Left kidney (tissue), 2 donors: ENCODE data around the gene GNPAT. TPM values are rescaled to one million over a fixed set of nuclear protein-coding genes. Genes with fewer than 3 reads are reported as not detected.

Source experiments
- DNase-seq: peaks from one replicate; pipeline ENCODE4 v3.0.0-alpha.2; 2013
- polyA plus RNA-seq: library from polyadenylated mRNA; unstranded; fragments of 120-200 nt; gene quantifications from one replicate; pipeline ENCODE4 v1.2.1, GENCODE V29; 2013; ENCODE audit not compliant: insufficient read length

The GNPAT gene
- polyA plus RNA-seq, 1 donor: 82.2 TPM

DNA sequence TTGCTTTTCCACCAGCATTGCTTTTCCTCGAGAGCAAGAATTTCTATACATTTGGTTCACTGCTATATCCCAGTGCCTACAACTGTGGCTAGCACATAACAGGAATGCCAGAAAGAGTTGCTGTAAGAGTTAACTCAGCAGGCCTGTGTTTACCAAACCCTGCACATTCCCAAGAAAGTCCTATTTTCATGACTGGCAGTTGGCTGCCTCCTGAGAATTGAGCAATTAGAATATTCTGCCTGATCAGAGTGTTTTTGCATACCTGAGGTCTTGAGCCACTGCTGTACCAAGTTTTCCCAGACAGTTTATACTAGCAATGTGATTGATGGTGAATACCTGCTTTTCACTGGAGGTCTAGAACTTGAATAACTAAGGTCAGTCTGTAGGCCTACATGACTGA is 2.7 kb upstream of the GNPAT start:
- no peak for DNase-seq

DNA sequence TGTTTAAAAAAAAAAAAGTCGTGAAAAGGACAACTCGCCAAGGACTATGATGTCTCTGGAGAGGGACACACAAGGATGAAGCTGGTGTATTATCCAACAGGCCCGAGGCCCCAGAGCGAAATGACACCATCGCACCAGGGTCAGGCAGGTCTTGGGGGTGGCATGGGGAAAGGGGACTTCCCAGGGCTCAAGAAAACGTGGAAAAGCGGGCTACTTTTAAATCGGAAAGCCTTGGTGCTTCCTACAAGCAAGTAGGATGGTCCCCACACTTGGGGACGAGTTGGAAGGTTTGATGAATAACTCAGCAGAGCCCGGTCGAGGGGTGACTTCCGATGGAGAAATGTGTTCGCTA is 505 bp upstream of the GNPAT start:
- no peak for DNase-seq

DNA sequence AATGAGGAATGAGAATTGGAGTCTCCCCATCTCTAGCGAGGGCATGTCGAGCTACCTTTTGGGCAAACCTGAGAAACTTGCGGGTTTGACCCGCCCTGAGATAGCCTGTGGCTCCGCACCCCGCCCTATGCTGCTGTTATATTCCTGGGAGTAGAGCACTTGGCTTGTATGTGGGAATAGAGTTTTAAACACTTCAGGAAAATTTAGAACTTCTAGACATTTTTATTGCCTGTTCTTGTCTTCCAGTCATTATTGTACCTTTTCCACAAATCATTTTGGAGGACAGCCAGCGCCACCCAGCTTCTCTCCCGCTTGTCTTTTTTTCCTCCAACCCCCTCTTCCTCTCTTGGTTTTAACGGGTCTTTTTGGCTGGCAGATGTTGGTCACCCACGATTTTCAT is 738 bp downstream of the GNPAT start:
- DNase-seq: no peak

DNA sequence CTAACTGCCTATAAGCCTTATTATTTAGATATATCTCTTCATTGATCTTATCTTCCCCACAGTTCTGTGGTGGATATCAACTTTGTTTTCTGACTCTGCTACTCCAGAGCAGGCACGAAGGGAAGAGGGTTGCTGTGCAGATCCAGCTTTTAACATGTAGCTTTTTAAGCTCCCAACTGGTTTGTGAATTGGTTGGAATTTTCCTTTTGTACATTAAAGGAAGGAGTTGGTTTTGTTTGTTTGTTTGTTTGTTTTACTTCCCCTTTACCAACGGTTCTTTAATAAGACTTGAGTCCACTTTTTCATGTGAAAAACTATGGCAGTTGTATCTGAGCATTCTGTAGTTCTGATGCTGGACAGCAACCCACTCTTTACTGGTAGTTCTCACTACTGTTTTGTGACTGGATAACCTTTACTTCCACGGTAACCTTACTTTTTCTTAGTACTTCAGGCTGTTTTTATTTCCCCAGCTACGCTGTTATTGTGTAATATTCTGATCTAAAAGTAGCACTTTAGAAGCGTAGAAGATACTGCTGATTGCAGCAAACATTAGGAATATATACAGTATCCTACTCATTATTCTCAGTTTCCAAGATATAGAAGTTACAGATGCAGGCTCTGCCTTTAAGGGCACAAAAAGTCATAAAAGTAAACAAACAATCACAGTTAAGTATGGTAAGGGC is 1.6 kb downstream of the GNPAT start:
- no peak for DNase-seq

DNA sequence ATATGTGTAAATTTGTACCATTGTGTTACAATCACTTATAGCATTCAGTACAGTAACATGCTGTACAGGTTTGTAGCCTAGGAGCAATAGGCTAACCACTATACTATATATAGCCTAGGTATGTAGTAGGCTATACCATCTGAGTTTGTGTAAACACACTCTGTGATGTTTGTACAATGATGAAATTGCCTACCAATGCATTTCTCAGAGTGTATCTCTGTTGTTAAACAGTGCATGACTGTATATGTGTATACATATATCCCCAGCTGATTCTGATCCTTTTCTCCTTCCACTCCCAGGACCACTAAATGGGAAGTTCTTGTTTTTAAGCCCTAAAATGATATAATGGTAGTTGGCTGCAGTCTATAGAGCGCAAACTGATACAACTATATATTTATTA is 7.8 kb downstream of the GNPAT start:
- no peak for DNase-seq

DNA sequence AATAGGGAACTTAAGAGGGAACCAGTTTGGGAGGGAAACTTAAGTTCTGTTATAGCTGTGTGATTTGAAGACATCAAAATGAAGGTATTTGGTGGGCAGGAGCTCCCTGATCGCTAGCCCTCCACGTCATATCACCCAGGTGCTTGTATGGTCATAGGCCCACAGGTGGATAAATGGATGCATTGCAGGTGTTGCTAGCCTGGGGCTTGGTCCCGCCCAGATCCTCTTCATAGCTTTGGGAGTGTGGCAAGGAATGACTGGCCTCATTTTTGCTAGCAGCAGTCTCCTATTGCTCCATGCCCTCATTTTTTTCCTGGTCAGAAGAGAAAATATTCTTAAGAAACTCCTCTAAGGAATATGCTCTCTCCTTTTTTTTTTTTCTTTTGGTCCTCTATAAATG is 11.3 kb downstream of the GNPAT start:
- DNase-seq: no peak

DNA sequence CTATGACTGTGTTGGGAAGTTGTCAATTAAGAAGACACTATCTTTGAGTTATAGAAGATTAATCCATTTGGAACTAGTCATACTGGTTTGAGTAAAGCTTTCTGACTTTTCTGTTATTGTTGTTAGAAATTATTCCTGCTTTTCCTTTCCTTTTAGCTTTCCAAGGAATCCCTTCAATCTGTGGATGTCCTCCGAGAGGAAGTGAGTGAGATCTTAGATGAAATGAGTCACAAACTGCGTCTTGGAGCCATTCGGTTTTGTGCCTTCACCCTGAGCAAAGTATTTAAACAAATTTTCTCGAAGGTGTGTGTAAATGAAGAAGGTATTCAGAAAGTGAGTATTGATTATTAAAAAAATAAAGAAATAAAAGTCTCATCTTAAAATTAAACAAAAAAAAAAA is 19.3 kb downstream of the GNPAT start:
- DNase-seq: no peak

DNA sequence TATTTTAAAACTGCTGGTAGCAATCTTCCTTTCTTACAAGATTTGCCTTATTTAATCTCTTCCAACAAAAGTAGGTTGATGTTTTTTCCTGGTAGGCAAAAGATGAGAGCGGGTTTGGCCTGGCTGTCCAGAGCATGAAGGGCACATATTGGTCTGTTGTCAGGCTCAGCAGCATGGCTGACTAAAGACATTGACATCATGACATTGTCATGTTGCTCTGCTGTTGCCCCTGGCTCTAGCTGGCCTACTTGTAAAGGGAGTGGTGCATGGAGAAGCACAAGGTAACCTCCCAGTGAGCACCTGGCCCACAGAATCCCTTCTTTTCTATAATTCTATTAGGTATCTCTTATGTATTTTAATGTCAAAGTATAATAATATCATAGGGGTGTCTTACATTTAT is 23.6 kb downstream of the GNPAT start:
- no peak for DNase-seq

DNA sequence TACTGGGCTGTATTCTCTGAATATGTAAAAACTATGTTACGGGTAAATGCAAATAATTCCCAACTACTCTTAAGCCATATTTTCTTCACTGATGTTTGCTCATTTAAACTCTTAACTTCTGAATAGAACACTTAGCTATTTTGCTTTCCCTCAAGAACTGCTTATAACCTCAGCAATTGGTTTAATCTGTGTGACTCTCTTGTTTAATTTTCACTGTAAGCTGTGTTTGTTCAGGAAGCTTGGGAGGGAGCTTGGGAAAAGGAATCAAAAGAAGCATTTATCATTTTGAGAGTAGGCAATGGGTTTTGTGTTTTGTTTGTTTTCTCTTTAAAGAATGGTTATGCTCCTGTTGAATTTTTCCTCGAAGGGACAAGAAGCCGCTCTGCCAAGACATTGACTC is 24.4 kb downstream of the GNPAT start:
- DNase-seq: no peak

DNA sequence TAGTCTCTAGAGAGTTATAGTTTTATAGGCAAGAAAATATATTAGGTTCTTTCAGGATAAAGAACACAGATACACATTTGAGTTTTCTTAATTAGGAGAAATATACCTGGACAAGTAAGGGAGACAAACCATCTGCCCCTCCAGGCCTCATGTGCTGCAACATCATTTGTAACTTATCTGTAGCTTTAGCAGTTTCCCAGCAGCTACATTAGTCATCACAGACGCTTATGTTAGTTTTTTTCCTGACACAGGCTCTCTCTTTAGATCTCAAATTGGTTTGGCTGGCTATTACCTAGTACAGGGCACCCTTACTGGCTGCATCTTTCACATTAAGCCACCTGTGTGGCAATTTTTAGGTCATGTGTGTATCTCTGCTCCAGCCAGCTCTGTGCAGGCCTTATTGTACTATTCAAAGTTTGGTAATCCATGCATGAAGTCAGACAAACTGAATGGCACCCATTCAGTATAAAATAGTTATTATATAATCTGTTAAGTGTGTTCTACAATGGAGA is 25.9 kb downstream of the GNPAT start:
- no peak for DNase-seq

DNA sequence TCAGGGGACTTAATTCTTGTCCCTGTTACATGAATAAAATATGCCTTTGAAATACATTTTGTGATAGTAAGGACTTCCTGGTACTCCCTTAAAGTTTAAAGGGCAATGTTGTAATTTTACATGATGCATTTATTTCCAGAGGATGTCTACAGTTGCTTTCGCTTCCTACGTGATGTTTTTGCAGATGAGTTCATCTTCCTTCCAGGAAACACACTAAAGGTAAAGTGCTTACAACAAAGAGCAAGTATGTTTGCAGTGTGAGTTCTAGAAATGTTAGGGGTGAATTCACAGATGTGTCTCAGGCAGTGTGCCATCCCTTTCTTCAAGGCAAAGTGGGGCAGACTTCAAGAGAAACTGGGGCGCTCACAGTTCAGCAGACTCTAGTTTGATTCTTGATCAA is 31.2 kb downstream of the GNPAT start:
- DNase-seq: no peak

DNA sequence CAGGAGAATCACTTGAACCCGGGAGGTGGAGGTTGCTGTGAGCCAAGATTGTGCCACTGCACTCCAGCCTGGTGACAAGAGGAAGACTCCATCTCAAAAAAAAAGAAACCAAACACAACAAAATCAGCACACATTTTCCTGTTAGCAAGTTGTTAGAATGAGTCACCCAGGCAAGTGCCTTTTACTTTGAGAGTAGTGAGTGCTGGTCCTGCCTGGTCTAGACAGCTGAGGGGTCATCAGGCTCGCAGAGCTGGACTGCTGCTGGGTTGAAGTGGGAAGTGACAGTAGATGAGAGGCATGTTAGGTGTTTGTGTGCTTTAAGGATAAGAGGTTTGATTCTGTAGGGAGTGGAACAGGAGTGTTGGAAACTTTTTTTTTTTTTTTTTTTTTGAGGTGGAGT is 31.9 kb downstream of the GNPAT start:
- DNase-seq: no peak

DNA sequence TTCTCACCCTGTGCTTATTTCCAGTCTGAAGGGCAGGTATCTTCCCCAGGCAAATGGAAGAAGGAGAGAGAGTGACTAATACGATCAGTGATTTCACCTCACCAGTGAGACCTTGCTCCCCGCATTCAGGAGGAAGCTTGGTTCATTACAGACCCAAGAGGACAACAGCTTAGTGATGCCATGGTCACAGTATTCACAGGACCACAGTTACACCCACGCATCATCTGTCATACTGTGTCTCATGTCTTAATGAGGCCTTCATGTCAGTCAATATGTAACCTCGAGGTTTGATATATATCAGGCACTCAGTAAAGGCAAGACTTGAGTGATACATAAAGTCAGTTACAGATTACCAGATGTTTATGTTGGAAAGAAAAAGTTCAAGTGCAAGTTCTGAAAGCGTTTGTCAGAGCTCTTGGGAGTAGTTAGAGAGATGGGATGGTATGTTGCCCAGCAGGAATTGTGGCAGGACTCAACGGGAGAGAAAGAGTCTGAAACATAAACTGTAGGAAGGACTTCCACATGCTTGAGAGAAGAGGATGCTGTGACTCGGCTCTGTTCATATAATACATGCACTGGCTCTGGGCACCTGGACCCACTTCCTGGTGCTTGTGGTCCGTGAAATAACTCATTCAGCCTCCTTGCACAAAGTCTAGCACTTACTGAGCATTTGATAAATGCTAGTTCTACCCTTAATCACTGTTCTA is 33.3 kb downstream of the GNPAT start:
- no peak for DNase-seq

DNA sequence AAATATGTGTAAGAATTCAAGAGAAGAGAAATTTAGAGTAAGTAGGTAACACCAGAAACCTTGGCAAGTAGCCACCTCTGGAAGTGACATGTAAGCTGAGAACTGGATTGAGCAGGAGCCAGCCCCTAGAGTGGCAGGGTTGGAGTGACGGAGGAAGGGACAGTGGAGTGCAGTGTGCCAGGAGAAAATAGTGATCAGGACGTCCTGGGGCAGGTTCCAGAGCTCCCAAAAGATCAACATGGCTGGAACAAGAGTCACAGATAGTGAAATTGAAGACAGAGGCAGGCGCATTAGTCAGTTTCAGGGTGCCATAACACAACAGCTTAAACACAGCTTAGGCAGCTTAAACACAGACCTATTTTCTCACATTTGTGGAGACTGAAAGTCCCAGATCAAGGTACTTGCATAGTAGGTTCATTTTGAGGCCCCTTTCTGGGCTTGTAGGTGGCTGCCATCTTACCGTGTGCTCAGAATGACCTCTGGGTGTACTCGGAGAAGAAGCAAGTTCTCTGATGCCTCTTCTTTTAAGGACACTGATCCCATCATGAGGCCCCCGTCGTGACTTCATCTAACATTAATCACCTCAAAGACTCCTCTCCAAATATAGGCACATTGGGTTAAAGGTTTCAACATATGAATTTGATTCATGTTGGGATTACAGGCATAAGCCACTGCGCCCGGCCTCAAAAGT is 37.2 kb downstream of the GNPAT start:
- DNase-seq: peak; percentile 8

DNA sequence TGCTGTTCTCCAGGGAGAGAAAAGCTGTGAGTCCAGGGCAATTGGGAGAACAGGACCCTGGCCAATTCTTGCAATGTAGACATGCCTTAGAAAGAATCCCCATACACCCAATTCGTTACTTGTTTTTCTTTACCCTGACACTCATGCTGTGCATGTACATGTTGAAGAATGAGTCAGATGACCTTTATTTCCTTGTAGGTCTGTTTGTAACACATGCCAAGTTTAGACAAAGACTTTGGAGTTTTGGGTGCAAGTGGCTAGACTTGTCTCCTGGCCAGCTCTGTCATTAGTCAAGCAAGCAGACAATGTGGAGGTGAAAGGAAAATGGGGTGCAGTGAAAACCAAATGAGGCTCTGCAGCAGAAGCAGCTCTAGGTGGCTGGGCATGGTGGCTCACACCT is 38.1 kb downstream of the GNPAT start:
- DNase-seq: no peak

DNA sequence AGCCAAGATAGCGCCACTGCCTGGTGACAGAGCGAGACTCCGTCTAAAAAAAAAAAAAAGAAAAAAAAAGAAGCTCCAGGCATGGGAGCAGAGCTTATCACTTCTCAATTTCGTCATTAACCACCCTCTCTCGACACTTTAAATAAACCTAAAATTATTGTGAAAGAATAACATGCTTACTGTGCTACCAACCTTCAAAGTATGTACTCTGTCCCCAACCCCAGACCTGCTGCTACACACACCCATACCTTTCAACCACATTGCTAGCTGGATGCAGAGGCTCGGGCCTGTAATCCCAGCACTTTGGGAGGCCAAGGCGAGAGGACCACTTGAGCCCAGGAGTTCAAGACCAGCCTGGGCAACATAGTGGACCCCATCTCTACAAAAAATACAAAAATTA is 38.7 kb downstream of the GNPAT start:
- no peak for DNase-seq

DNA sequence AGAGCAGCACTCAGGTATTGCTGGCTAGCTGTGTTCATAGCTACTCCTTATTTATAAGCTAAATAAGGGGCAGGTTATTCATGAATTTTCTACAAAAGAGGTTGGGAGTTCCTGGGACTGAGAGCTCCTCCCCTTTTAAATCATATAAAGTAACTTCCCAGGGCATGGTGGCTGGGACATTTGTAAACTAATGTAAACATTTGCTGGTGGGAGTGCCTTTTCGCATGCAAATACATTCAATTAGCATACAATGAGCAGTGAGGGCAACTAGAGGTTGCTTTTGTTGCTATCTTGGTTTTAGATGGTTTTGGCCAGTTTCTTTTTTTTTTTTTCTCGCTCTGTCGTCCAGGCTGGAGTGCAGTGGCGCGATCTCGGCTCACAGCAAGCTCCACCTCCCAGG is 43.4 kb downstream of the GNPAT start:
- DNase-seq: no peak

DNA sequence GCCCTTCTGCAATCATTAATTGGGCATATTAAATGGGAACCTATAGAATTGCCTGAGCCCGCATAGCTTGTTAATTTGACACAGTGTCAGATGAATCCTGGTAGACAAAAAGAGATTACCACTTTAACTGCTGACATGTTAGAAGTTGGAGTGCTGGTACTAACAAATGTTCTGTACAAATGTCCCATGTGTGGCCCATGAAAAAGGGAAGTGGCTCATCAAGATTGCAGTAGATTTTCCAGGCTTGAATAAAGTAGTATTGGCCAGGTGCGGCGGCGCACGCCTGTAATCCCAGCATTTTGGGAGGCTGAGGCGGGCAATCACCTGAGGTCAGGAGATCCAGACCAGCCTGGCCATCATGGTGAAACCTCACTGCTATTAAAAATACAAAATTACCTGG is 45.6 kb downstream of the GNPAT start:
- DNase-seq: no peak

DNA sequence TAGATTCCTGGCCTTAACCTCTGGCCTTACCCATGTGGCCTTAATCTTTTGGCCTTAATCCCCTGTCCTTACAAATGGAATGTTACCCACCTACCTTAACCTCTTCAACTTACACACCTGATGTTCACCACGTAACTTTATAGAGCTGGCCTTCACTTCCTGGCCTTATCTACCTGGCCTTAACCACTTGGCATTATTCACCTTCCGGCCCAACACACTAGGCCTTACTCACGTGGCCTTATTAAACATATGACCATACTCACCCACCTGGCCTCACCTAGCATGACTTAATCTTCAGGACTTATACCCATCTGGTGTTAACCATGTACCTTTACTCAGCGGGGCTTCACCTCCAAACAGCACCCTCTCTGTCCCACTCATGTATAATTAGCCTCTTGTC is 54.9 kb downstream of the GNPAT start:
- DNase-seq: no peak

DNA sequence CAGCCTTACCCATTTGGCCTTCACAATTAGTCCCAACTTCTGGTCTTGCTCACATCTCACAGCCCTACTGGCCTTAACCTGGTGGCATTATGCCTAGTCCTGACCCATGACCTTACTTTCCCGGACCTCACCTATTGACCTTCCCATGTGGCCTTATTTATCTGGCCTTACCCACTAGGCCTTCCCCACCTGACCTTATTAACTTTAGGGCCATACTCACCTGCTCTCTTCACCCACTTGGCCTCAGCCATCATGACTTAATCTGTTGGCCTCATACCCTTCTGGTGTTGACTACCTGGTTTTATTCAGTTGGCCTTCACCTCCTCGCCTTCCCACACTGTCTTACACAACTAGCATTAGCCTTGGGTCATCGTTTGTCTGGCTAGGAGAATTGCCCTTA is 61.0 kb downstream of the GNPAT start:
- no peak for DNase-seq

DNA sequence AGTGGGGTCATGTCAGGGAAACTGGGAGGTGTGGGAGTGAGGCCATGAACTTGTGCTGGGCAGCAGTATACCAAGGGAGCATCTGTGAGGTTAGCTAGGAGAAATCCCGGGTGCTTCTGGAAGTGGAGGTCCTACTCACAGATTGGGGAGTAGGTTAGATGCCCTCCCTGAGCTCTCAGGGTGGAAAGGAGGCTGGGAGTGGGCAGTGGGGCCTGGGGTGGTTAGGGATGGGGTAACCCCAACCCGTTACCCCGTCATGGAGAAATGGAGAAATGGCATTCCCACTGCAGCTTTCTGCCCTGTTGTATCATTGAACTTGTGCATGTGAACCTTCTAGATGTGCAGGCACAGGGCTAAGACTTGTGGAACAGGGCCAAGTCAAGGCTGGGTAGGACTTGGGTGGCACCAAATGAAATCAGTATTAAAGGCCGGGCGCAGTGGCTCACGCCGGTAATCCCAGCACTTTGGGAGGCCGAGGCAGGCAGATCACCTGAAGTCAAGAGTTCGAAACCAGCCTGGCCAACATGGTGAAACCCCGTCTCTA is 69.5 kb downstream of the GNPAT start:
- DNase-seq: no peak

DNA sequence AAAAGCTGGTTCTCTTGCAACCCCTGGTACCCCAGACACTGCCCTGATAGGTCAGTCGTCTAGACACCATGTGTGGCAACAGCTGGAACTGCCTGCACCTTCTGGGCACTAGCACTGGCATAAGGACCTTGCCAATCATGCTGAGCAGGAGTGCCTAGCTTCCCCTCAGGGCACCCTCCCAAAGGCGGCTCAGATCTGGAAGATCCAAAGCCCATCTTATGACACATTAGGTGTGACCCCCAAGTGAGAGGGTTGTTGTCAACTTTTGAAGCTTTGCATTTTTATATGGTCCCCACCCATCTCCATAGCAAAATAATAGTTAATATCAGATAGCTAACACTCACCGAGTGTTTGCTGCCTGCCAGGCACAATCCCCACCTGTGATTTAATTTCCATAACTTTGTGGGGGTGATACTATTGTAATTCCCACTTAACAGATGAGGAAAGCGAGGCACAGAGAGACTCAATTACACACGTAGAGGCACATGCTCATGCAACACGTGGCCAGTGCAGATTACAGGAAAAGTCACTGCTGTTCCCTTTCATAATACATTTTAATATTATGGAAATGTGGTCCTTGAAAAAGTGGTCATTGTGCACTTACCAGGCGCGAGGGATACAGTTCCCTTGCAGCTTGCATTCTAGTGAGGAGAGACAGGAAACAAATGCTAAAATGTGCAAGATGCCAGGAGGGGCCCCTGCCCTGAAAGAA is 70.9 kb downstream of the GNPAT start:
- no peak for DNase-seq

DNA sequence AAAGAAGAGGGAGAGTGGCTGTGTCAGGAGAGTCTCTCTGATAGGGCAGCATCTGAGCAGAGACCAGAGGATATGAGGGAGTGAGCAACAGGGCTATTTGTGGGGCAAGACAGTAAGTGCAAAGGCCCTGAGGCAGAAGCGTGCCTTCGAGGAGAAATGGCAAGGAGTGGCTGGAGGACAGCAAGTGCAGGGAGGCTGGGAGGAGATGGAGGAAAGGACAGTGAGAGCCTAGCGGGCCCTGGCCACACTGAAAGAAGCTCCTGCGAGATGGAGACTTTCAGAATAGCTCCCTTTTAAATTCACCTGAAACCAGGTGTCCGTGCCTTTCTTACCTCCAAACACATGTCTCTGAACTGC is 71.4 kb downstream of the GNPAT start:
- no peak for DNase-seq
